Lower lobe of right lung (tissue), 2 donors: ENCODE measurements around the gene KCNQ1. TPM values are rescaled to one million over a fixed set of nuclear protein-coding genes. Genes with fewer than 3 reads are reported as not detected.
A peak's percentile ranks its signal among the peaks of the same experiment; 100 is the strongest.

Experiments
- ATAC-seq, 2 donors: fragments of 200-7000 bp; cut with Tn5 transposase; one replicate each; pipeline ENCODE4 v1.9.1; 2020 to 2022; ENCODE audit warnings: mild to moderate bottlenecking in 2 of 2, moderate library complexity in 2 of 2
- DNase-seq: peaks from one replicate; pipeline ENCODE4 v3.0.0-alpha.2; 2020
- H3K27ac ChIP-seq: fragments of 200-600 bp; one replicate; pipeline ENCODE4 v1.8.0; 2022
- H3K27me3 ChIP-seq: fragments of 200-600 bp; one replicate; pipeline ENCODE4 v1.8.0; 2022; ENCODE audit warnings: low read depth
- H3K36me3 ChIP-seq: fragments of 200-600 bp; one replicate; pipeline ENCODE4 v1.8.0; 2022; ENCODE audit warnings: mild to moderate bottlenecking
- H3K4me1 ChIP-seq: fragments of 200-600 bp; one replicate; pipeline ENCODE4 v1.8.0; 2022
- H3K4me3 ChIP-seq: fragments of 200-600 bp; one replicate; pipeline ENCODE4 v1.8.0; 2022; ENCODE audit warnings: mild to moderate bottlenecking
- H3K9me3 ChIP-seq: fragments of 200-600 bp; one replicate; pipeline ENCODE4 v1.8.0; 2022
- intact Hi-C: fragments of 100-400 bp; cut with DNase I; formaldehyde crosslinking; loops from one replicate; pipeline ENCODE4 v1.11.0; 2022
- total RNA-seq: library from RNA; stranded (reverse); fragmentation: NEBNext Ultra II Directional; extraction: Animal tissue kit (Norgen Biotek cat#: 25700); gene quantifications from one replicate; pipeline ENCODE4 v1.2.1, GENCODE V29; 2021
- TF ChIP-seq, protein P1 (sequence below): fragments of 200-600 bp; IDR thresholded peaks from one replicate; pipeline ENCODE4 v1.8.0; 2022; ENCODE audit warnings: antibody characterized with exemption, mild to moderate bottlenecking
- donor health status: DM: no; HTN: yes; CAD: no; lungs with severe emphysema.

The KCNQ1 gene
- total RNA-seq, 1 donor from 2014 or later, result 51.0 TPM

DNA sequence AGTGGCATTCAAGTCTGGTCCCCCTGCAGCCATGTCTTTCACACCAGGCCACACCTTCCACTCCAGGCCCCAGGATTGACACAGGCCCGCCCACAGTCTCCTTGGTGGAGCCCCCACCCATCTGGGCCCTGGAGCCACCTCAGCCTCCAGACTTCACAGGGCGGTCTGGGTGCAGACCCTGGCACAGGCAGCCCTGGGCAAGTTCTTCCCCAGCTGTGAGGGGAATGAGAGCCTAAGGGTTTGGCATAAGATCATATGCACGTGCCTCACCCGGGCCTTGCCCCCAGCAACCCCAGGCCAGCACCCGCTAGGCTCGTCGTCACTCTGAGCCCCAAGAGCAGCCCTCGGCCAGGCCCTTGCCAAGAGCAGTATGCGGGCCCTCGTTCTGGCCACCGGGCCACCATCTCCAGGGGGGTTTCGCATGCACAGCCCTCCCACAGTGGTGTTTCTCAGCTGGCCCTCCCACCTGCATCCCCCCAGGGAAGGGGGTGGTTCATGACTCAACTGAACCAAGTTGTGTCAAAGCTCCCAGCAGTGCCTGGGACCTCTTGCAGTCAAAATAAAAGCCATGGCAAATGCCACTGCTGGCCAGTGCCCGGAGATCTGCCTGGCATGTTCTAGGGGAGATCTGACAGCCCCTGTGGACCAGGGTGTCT lies 325.4 kb downstream of the KCNQ1 start:
- intact Hi-C loops, result no loop called here
- ATAC-seq (no peak), DNase-seq (peak; percentile 40)
- Histone ChIP-seq H3K9me3 (no peaks in the 10 kb centered on the region), H3K36me3 (no peaks in the 10 kb centered on the region), H3K4me3 (no peak overlapping the region), H3K27ac (no peak overlapping the region), H3K27me3 (no peaks in the 10 kb centered on the region), H3K4me1 (no peaks in the 10 kb centered on the region)
- TF ChIP-seq, protein P1, sequence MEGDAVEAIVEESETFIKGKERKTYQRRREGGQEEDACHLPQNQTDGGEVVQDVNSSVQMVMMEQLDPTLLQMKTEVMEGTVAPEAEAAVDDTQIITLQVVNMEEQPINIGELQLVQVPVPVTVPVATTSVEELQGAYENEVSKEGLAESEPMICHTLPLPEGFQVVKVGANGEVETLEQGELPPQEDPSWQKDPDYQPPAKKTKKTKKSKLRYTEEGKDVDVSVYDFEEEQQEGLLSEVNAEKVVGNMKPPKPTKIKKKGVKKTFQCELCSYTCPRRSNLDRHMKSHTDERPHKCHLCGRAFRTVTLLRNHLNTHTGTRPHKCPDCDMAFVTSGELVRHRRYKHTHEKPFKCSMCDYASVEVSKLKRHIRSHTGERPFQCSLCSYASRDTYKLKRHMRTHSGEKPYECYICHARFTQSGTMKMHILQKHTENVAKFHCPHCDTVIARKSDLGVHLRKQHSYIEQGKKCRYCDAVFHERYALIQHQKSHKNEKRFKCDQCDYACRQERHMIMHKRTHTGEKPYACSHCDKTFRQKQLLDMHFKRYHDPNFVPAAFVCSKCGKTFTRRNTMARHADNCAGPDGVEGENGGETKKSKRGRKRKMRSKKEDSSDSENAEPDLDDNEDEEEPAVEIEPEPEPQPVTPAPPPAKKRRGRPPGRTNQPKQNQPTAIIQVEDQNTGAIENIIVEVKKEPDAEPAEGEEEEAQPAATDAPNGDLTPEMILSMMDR, result no peak

DNA sequence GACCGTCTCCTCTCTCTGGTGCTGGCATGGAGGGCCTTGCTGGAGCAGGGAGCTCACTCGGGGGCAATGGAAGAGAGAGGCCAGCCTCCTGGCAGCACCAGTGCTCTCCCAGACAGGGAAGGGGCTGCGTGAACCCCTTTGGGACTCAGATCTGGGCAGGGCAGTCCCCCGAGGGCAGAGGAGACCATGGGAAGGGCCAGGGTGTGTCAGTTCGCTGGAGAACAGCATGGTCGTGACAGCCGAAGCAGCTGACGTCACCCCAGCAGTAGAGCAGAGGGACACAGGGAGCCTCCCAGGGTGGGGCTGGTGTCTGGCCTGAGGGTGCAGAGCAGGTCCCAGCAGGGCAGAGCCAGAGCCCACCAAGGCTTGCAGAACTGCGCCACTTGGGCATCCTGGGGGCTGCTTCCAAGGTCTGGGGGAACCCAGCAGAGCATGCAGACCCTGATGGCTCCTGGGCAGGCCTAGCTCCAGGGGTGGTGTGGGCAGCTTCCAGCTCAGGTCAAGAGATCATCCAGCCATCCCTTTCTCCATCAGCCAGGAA lies 326.0 kb downstream of the KCNQ1 start:
- Histone ChIP-seq H3K27me3 (no peaks in the 10 kb centered on the region), H3K36me3 (no peaks in the 10 kb centered on the region), H3K4me1 (no peaks in the 10 kb centered on the region), H3K4me3 (no peak overlapping the region), H3K9me3 (no peaks in the 10 kb centered on the region), H3K27ac (no peak overlapping the region)
- DNase-seq (peak; percentile 21), ATAC-seq (no peak)
- TF ChIP-seq, protein P1, result no peak
- intact Hi-C loops, result no loop called here

DNA sequence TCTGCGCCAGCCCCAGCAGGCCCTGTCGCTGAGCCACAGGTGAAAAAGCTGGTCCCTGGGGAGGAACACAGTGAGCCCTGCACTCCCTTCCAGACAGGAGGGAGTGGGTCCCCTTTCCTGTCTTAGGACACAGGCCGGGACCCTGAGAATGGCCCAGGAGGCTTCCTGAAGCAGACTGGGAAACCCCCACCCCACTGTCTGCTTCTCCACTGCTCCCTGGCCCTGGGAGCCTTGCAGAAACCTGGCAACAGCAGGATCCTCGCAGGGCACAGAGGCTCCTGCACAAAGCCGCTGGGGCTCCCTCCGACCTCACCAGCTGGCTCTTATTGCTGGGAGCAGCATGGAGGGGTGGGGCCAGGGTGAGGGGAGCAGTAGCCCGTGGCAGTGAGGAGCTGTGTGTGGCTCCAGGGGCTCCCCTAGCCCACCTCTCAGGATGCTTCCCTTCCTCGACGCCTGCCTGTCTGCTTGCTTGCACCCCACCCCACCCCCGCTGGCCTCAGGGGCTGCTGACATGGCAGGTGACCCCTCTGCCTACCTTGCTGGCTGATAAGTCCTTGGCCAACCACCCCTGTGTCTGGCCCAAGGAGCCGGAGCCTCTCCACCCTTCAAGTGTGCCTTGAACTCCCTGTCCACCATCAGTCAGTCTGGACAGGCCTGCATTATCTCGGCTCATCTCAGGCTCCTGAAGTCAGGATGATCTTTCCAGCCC lies 327.1 kb downstream of the KCNQ1 start:
- no peak overlapping the region for H3K27ac ChIP-seq
- intact Hi-C loops, result no loop called here
- TF ChIP-seq, protein P1, result no peak
- no peaks in the 10 kb centered on the region for H3K27me3 ChIP-seq
- no peaks in the 10 kb centered on the region for H3K4me1 ChIP-seq
- DNase-seq, result peak; percentile 25
- H3K4me3 ChIP-seq, result no peak overlapping the region
- no peaks in the 10 kb centered on the region for H3K36me3 ChIP-seq
- no peak for ATAC-seq
- no peaks in the 10 kb centered on the region for H3K9me3 ChIP-seq

DNA sequence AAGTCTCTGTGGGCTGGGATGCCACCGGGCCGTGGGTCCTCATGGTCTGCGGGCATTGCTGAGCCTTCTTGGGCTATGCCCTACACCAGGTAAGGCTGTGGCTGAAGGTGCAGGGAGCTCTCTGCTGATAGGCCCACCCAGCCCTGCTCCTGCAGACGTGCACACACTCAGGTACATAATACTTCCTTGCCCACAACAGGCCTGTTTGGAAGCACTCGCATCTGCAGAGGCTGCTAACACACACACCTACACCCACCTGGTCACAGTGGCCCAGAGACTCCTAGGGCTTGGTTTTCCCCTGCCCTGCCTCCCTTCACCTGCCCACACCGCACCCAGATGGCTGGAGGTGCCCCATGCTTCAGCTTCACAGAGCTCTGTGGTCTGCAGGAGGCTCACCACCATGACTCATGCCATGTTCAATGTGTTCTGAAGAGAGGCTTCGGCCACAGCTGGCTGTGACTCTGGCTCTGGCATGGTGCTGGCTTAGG lies 327.8 kb downstream of the KCNQ1 start:
- DNase-seq (peak; percentile 26), ATAC-seq (no peak)
- Histone ChIP-seq H3K9me3 (no peaks in the 10 kb centered on the region), H3K4me1 (no peaks in the 10 kb centered on the region), H3K27ac (no peak overlapping the region), H3K4me3 (no peak overlapping the region), H3K27me3 (no peaks in the 10 kb centered on the region), H3K36me3 (no peaks in the 10 kb centered on the region)
- intact Hi-C loops, result no loop called here
- TF ChIP-seq, protein P1, result no peak

DNA sequence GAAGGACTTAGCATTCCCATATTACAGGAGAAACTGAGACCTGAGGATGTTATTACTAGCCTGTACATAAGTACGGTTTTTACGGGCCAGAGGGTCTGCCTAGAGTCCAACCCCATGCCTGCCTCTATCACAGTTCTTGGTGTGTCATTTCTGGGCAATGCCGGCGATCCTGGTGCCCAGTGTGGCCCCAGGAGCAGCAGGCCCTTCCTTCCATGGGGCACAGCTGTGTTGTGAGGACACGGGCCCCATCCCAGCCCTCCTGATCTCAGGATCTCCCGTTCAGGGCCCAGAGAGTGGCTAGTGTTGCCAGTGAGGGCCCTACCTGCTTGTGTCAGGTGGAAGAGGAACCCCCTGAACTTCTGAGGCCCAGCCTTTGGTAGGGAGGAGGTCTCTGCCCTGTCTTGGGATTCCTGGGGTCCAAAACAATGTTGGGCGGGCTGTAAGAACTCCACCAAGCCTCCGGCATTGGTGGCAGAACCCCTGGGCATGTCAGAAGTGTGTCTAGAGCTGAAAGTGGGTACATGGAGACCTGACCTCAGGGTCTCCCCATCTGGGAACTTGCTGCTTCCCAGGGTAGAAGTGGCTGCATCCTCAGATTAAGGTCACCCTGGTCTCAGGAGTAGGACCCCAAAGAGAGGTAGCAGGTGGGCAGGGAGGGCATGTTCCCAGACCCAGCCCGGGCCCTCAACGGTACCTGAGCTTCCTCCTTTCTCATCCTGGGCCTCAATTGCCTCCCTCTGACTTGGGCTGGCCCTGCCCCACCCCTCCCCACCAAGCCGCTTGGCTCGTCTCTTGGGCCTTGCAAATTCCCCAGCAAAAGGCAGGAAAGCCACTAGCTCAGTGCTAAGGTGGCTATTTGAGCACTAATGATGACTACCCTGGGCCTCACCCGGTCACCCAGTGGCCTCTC lies 329.6 kb downstream of the KCNQ1 start:
- Histone ChIP-seq H3K27ac (no peak overlapping the region), H3K27me3 (no peaks in the 10 kb centered on the region), H3K9me3 (no peaks in the 10 kb centered on the region), H3K36me3 (no peaks in the 10 kb centered on the region), H3K4me3 (no peak overlapping the region), H3K4me1 (peaks cover 15% of the 10 kb centered on the region)
- ATAC-seq (no peak), DNase-seq (peak; percentile 23)
- intact Hi-C loops, result no loop called here
- TF ChIP-seq, protein P1, result no peak
